Stimulated activated CD4-positive, alpha-beta T cell treated with anti-CD3 and anti-CD28 coated beads, TNF-alpha, amount 100 ng/mL, for 1 hour (primary cell): ENCODE measurements around the gene SERPINA6.
"Not testable (repeated sequence)": the region's sequence is repeated elsewhere in the genome, so short reads cannot be mapped to it uniquely, and the experiment has no call there.

Experiments
- DNase-seq, 3 donors: peaks; one replicate each; pipeline ENCODE4 v3.0.0-alpha.2; 2020; ENCODE audit warnings: low read depth in 3 of 3, low spot score in 1 of 3

Gene SERPINA6

DNA sequence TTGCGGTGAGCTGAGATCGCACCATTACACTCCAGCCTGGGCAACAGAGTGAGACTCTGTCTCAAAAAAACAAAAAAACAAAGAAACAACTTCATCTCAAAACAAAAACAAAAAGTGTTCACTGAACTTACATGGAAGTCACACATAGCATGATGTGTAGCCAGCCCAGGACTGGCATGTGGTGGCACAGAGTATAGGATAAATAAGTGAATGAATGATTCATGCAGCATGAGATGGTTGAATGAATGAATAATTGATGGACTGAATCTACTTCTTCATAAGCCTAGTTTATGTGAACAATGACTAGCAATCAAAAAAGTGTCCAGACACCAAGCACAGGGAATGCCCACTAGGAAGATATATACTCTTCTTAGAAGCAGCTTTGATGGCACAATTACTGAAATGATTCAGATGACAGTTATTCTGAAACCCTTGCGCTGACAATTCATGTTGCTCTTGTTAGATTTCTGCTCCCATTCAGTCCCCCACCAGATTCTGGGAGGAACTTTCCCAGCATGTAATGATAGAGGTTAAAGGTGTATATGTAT, 31.6 kb upstream of the SERPINA6 start:
- DNase-seq, result no peak

DNA sequence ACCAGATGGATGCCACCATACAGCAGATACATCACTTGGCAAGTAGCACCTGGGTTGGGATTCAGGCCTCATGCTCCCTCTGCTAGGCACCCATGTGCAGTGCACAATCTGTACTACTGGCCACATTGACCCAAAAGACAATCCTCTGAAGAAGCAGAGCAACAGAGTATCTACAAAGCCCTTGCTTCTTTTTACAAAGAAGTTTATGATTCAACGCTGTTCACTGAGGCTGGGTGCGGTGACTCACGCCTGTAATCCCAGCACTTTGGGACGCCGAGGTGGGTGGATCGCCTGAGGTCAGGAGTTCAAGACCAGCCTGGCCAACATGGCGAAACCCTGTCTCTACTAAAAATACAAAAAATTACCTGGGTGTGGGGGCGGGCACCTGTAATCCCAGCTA, 31.1 kb upstream of the SERPINA6 start:
- DNase-seq, result not testable (repeated sequence)

DNA sequence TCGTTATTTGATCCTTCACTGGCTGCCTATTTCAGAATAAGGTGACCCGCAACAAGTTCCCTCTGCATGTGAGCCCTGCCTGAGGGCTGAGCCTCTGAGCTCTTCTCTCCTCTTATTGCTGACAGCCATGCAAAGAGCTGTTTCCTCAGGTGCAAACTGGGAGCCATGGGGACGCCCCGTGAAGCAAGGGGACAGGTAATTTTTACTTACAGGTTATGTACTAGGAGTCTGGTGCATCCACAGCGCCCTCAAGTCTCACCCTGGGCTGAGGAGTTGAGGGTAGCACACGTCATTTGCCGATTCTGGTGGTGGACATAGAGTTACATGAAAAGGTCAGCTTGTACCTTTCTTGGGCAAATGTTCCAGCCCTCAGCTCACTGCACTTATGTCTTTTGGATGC, 26.1 kb upstream of the SERPINA6 start:
- DNase-seq, result no peak

DNA sequence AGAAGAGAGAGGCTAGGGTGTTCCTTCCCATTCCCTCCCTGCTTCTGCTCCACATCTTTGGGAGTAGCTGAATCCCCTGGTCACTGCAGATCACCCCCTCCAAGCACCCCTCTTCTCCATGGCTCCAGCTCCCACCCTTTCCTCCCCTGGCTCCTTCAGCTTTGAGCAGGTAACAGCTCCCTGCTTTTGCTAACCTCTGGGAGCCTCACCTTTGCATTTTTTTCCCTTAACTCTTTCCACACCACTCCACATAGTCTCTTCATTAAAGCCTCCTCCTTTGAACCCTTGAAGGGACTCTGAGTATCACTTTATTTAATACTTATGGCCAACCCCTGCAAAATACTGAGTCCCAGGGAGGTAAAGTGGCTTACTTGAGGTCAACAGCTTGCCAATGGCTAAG, 25.7 kb upstream of the SERPINA6 start:
- no peak for DNase-seq

DNA sequence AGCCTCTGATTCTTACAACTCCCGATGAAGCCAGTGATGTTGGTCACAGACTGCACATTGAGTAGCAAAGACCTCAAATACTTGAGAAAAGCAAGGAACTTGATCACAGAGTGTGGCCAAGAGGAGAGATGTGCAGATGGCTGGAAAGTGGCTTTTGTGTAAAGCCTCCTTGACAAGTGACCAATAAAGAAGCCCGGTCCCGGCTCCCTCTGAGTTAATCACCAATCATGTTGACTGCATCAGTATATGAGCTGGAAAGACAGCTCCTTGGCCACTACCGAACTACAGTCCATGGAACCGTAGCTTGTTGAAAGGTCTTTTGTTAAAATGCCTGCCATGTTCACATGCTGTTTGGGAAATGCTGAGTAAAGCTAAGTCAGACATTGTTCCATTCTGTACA, 23.7 kb upstream of the SERPINA6 start:
- no peak for DNase-seq

DNA sequence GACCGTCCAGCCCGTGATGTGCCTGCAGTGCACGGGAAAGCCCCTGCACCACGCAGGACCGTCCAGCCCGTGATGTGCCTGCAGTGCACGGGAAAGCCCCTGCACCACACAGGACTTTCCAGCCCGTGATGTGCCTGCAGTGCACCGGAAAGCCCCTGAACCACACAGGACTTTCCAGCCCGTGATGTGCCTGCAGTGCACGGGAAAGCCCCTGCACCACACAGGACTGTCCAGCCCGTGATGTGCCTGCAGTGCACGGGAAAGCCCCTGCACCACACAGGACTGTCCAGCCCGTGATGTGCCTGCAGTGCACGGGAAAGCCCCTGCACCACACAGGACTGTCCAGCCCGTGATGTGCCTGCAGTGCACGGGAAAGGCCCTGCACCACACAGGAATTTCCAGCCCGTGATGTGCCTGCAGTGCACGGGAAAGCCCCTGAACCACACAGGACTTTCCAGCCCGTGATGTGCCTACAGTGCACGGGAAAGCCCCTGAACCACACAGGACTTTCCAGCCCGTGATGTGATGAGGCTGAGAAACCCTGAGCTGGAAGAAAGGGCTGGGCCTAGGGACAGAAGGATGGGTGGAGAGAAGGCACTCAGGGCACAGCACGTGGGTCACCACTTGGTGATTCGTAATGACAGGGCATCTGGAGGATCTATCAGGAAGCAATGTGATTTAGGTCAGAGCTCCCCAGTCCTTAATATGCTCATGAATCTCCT, 23.1 kb upstream of the SERPINA6 start:
- DNase-seq, result peak in 2 of 3 donors; percentile 19 to 31

DNA sequence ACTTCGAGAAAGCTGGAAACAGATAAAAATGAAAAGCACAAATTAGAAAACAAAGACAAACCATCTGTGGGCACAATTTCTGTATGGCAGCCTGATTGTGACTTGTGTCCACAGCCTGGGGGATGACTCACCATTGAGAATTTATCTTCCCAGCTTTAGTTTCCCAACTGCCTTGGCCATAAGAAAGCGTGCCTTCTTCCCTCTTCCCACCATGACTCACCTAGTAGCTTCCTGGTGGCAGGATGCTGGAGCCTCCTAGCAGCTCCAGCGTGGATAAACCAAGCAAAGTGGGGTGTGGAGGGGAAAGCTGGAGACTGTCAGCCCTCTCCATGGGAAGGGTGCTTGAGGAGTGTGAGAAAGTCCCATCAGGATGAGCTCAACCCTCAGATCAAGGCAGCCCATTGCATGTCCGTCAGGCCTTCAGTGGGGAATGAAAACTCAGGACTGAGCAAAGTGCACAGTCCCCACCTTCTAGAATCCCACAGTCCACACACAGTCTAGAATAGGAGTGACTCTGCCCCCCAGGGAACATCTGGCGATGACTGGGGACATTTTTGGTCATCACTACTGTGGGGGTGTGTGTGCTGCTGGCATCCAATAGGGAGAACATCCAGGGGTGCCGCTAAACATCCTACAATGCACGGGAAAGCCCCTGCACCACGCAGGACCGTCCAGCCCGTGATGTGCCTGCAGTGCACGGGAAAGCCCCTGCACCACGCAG, 22.4 kb upstream of the SERPINA6 start:
- no peak for DNase-seq

DNA sequence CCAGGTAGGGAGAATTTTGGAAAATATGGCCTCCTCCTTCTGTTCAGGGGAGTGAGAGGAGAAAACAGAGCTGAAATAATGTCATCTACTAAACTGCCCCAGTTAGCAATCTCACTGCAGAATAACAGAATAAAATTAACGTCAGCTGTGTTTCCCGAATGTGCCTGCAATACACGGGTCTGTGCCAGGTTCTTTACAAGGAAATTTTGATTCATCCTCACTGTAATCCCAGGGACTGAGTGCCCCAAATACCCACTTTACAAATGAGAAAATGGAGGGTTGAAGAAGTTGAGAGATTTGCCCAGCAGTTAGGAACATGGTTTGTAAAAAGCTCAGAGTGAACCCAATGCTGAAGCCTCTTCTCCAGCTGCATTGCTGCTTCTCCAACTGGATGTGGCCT, 21.3 kb upstream of the SERPINA6 start:
- no peak for DNase-seq

DNA sequence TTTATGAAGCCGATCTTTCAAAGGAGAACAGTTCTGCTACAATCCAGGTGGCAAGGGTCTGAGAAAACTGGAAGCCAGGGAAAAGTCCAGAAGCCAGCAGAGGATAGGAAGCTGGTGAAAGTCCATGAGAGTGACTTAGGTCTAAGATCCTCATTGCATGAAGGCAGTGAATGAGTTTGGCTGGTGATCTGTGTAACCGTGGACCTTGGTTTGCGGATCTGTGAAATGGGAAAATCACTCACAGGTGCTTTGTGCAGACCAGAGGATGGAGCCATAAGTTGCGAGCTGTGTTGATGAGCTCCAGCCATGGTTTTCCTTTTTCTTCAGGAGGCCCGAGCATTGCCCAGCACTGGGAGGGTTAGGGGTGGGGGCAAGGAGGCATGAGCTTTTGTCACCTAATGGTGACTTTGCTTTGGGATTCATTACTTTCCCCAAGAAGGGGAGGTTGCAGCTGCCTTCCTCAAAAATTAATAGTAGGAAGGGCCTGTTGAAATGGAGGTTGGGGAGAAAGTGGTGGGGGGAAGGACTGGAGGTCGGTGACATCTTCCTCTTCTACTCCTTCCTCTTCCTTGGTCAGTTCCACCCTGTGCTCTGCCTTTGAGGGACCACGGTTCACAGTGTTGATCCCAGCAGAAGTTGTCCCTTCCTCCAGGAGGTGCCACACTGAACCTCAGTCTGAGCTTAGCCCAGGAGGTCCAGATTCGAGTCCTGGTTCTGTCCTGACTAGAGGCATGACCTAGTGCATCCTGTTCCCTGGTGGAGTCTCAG, 20.3 kb upstream of the SERPINA6 start:
- DNase-seq, result no peak

DNA sequence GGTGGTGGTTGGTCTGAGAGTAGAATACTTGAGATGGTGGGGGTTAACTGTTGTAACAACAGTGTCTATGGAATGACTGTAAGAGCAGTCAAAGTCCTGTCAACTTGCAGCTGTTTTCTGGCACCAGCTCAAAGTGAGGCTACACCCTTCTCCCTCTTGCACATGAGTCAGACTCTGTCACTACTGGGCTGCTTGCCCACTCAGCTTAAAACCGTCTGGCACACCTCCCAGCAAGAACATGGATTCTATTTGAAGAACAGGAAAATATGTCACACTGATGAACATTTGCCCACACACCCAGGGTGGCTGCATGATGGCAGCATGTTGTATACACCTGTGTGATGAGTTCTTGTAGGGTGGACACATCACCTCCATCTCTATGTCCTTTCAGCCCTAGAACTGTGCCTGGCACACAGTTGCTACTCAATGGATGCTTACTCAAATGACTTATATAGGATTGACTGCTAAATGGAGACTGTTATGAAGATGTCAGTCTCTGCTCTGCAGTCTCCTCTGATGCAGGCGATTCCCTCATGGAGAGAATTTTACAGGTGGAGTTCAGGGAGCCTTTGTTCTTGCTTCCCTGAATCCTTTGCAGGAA, 19.3 kb upstream of the SERPINA6 start:
- DNase-seq, result no peak

DNA sequence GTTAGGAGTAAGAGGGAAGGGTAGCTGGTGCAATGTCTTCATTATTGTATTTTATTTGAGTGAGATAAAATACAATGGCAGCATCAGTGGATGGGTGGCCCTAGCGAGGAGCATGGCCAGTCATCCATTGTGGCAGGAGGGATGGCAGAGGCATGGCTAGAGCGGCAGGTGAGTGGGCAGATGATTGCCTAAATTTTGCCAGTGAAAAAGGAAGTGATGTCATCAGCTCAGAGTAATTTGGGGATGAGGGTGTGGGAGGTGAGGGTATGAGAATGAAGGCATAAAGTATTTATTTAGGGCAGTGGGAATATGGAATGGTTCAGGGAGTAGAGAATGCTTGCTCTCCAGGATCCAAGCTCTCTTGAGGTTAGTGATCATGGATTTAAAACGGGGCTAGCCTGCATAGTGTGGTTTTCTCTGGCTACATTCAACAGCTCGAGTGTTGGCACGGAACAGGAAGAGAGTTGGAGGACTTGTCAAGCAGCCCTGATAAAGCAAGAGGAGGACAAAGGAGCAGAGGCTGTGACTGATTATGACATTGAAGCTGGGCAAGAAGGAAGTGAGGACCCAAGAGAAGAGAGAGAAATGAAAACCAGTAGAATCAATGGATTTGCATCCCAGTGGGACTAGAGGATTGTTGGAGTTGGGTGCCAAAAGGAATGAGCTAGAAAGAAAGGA, 18.7 kb upstream of the SERPINA6 start:
- no peak for DNase-seq

DNA sequence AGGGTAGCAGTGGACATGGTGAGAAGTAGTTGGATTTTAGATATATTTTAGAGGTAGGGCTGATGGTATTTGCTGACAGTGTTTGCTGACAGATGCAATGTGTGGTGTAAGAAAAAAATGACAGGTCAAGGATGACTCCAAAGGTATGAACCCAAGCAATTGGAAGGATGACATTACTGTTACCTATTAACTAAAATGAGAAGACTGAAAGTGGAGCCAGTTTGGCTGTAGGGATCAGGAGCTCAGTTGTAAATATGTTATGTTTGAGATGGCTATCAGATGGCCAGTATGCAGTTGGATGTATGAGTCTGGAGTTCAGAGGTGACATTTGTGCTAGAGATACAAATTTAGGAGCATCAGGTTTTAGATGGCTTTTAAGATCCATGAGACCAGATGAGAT, 17.4 kb upstream of the SERPINA6 start:
- DNase-seq, result no peak

DNA sequence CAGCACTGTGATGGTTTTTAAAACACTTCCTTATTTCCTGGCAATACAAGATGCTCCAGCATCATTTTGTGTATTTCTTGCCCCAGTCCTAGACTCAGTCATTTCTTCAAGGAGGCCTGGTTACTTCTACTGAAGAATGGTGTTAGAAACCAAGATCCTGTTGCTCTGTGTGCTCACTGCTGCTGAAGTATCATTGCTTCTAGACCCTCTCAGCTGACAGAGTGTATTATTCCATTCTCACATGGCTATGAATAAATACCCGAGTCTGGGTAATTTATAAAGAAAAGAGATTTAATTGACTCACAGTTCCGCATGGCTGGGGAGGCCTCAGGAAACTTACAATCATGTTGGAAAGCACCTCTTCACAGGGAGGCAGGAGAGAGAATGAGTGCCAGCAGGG, 14.9 kb upstream of the SERPINA6 start:
- no peak for DNase-seq

DNA sequence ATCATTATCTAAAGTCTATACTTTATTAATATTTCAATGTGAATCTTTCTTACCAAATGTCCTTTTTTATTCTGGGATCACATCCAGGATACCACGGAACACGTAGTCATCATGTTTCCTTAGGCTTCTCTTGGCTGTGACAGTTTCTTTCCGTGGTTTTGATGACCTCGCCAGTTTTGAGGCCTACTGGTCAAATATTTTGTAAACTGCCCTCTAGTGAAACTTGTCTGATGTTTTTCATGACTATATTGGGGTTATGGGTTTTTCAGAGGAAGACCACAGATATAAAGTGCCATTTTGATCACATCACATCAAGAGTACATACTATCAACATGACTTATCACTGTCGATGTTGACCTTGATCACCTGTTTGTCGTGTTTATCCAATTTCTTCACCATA, 14.1 kb upstream of the SERPINA6 start:
- no peak for DNase-seq

DNA sequence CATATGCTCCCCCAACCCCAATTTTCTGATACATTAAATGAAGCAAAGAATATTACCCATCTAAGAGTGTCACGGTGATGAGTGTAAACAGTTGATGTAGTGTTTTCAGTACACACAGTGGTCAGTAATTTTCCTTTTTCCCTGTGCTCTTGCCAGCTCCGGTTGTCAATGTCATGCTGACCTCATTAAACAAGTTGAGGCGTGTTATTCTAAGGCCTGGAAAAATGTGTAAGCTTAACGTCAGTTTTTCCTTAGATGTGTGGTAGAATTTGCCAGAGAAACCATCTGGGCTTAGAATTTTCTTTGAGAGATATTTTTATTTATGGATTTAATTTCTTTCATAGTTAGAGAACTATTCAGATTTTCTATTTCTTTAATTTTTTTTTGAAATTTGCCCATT, 11.7 kb upstream of the SERPINA6 start:
- no peak for DNase-seq

DNA sequence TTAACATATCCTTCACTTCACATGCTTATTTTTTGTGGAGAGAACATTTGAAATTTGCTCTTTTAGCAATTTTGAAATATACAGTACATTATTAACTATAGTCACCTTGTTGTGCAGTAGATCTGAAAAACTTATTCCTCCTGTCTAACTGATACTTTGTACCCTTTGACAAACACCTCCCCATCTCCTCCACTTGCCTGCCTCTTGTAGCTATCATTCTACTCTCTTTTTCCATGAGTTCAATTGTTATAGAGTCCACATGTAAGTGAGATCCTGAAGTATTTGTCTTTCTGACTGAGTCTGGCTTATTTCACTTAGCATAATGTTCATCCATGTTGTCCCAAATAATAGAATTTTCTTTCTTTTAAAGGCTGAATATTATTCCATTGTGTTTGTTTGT, 9.5 kb upstream of the SERPINA6 start:
- DNase-seq, result no peak

DNA sequence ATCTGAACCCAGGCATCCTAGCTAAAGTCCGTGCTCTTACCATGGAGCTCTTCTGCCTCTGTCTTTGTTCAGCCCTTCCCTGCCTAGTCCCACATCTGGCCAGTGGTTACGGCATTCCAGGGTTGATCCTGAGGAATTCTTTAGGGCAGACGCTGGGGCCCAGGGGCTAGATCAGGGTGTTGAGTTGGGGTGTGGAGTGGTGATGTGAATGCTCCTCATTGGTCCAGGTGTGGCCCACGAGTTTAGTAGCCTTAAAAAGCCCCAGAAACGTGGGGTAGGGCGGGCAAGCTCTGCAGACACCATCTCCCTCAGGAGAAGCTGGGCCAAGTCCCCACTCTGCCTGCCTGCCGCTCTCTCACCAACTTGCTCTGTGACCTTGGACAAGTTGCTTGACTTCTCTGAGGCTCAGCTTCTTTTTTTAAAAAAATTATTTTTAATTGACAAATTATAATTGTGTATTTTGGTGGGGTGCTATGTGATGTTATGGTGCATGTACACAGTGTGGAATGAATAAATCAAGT, 9.0 kb upstream of the SERPINA6 start:
- DNase-seq, result no peak

DNA sequence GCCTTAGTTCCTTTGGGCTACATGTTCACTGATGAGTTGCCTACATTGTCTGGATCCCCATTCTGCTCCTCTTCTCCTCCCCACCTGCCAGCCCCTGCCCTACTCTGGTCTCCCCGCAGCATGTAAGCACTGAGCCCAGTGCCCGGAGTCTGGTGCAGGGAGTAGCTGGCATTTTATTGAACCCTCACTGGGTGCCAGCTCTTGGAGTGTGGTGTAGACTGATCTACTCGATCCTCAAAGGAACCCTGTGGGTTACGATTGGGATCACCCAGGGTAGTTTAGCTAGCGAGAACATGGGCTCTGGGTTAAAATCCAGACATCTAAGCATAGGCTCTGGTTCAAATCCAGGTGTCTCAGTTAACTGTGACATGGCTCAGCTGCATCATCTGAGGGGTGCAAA, 8.3 kb upstream of the SERPINA6 start:
- no peak for DNase-seq

DNA sequence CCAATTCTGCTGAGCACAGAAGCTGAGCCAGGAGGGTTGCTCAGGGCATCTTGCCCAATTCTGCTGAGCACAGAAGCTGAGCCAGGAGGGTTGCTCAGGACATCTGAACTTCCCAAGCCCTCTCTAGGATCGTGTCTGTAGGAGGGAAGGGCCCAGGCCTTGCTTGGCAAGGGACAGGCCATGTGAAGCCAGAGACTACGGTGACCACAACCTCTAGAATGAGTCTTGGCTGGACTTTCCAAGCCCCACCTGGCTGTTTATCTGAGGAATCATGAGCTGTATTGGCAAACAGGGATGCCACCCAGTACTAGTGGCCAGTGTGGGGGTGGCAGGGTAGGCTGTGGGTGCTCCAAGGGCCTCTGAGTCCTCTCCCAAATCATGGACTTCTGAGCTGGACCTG, 7.7 kb upstream of the SERPINA6 start:
- DNase-seq, result no peak

DNA sequence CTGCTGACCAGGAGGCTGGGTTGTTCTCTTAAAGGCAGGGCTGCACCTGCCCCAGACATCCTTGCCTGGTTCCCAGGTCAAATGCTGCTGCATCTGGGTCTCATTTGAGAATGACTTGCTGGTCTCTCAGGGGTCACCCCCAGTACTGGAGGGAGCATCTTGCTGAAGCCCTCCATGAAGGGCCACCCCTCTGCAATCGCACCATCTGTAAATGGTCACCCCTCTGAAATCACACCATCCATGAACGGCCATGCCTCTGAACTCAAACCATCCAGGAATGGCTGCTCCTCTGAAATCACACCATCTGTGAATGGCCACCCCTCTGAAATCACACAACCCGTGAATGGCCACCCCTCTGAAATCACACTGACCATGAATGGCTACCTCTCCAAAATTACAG, 7.3 kb upstream of the SERPINA6 start:
- DNase-seq, result no peak

DNA sequence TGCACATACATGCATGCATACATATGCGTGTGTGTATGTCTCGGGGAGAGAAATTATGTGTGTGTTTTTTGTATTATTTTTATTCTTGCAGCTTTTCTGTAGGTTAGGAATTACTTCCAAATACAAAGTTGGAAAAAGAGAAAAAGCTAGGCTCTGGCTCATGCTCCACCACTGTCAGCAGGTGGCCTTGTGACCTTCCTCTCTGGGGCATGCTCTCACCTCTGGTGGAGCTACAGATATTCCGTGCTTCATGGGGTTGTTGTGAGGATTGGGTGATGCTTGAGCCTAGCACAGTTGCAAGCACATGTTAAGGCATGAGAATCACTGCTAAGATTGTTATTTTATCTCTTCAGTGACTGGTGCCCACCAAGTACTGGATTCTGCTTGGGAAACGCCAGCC, 6.7 kb upstream of the SERPINA6 start:
- DNase-seq, result no peak
